Transverse colon (tissue), 4 donors: ENCODE results near the gene TMEM11. TPM values are rescaled to one million over a fixed set of nuclear protein-coding genes. Genes with fewer than 3 reads are reported as not detected.

Experiments used
- DNase-seq: peaks from one replicate; pipeline ENCODE4 v3.0.0-alpha.2; 2019
- H3K27ac ChIP-seq, 4 donors: fragments of 200-600 bp; sonication (generic); 2 replicates each; pipeline ENCODE4 v1.5.1; 2016 to 2018; ENCODE audit warnings: inconsistent platforms in 4 of 4
- H3K27me3 ChIP-seq: fragments of 200-600 bp; sonication (generic); 2 replicates; pipeline ENCODE4 v1.5.1; 2017; ENCODE audit warnings: inconsistent platforms
- H3K36me3 ChIP-seq, 4 donors: fragments of 200-600 bp; sonication (generic); 2 replicates each; pipeline ENCODE4 v1.5.1; 2017 to 2019; ENCODE audit warnings: inconsistent platforms in 4 of 4
- H3K4me1 ChIP-seq, 4 donors: fragments of 200-600 bp; sonication (generic); 2 replicates each; pipeline ENCODE4 v1.5.1; 2017 to 2020; ENCODE audit warnings: inconsistent platforms in 4 of 4
- H3K4me3 ChIP-seq, 4 donors: fragments of 200-600 bp; sonication (generic); 1 replicate in 1 of 4; 2 replicates in 3 of 4; pipeline versions ENCODE4 v1.5.1 to v1.6.1; 2017 to 2019; ENCODE audit warnings: inconsistent platforms in 4 of 4
- H3K9me3 ChIP-seq, 2 donors: fragments of 200-600 bp; sonication (generic); 2 replicates each; pipeline ENCODE4 v1.5.1; 2017 to 2019; ENCODE audit warnings: inconsistent platforms in 2 of 2
- CTCF ChIP-seq, 5 experiments: fragments of 200-600 bp in 3 of 5; fragments of 450-650 bp in 2 of 5; sonication (generic) in 3 of 5; IDR thresholded peaks; 1 replicate in 2 of 5; 2 replicates in 3 of 5; pipeline ENCODE4 v1.5.1; 2016 to 2017; ENCODE audit warnings: antibody characterized with exemption in 5 of 5, inconsistent platforms in 3 of 5, mild to moderate bottlenecking in 2 of 5, moderate library complexity in 1 of 5
- EP300 ChIP-seq: sonication (generic); formaldehyde crosslinking; IDR thresholded peaks from one replicate; pipeline ENCODE4 v1.6.1; 2017; ENCODE audit warnings: antibody characterized with exemption, low read depth
- POLR2A ChIP-seq: fragments of 450-650 bp; IDR thresholded peaks from one replicate; pipeline ENCODE4 v1.6.1; 2016; ENCODE audit warnings: antibody characterized with exemption, mild to moderate bottlenecking, moderate library complexity
- POLR2AphosphoS5 ChIP-seq, 3 donors: sonication (generic); formaldehyde crosslinking; IDR thresholded peaks; one replicate each; pipeline ENCODE4 v1.6.1; 2016; ENCODE audit warnings: antibody characterized with exemption in 3 of 3
- WGBS, 2 donors: methylation state at CpG; one replicate each; pipeline ENCODE4 v1.1.5; 2018; ENCODE audit warnings: low coverage in 1 of 2; 5-methylcytosine and 5-hydroxymethylcytosine counted together
- in situ Hi-C, 4 donors: fragments of 200-750 bp; cut with MboI; loops; one replicate each; pipeline versions ENCODE4 v1.15.0 to v1.15.1; 2017; ENCODE audit warnings: low sequenced_read_pairs in 3 of 4, low pct_ligation_motif_present in 1 of 4, low pct_unique_long_range_greater_than_20kb in 1 of 4
- intact Hi-C: fragments of 100-400 bp; cut with DNase I; formaldehyde crosslinking; loops from one replicate; pipeline ENCODE4 v1.15.1; 2023; ENCODE audit warnings: low total_unique reads
- total RNA-seq, 4 donors: library from RNA; depleted of rRNA; stranded (reverse); fragments of >200 nt; gene quantifications; one replicate each; pipeline ENCODE4 v1.1.0, GENCODE V29; 2016

The TMEM11 gene
- 10 to 100 TPM; 15.1 to 35.0 (median 24.5) TPM for total RNA-seq

GRCh38 chr17:21214015-21214776, at the start of gene TMEM11:
TMEM11 (minus strand) TSS chr17:21214161; CDS start chr17:21214152, 9 bp downstream.
- WGBS, 2 donors = 1% methylated on average over 52 of the region's 76 CpGs; no CpG with 5 or more reads in 1 of the 2 donors
- Histone ChIP-seq H3K27ac (peak within 1 kb of the TSS; percentile 90 to 96 (median 95)), H3K4me1 (peaks cover 36 to 62% (median 52%) of the 10 kb centered on the region in 4 donors), H3K36me3 (no peaks in the 10 kb centered on the region), H3K4me3 (peak within 1 kb of the TSS; percentile 78 to 97 (median 94)), H3K27me3 (no peaks in the 10 kb centered on the region), H3K9me3 (no peaks in the 10 kb centered on the region)
- intact Hi-C loops = no loop called here
- in situ Hi-C loops = loop anchor here in 2 of 4 donors (10.0 to 25.0 kb wide), 2 partner anchors 61 to 102 kb away; no protein-coding TSS in a partner anchor
- TF ChIP-seq CTCF (IDR thresholded peaks at IDR 0.05) = peak in 3 of 5 experiments; percentile 10 to 34 (median 15)
- TF ChIP-seq POLR2A = peak; percentile 87
- no peak for TF ChIP-seq EP300
- TF ChIP-seq POLR2AphosphoS5 (IDR thresholded peaks at IDR 0.05) = peak; percentile 82 to 91 (median 91)
- DNase-seq = peak; percentile 96

GRCh38 chr17:21263376-21263775, 49.4 kb upstream of the TMEM11 start:
- intact Hi-C loops = no loop called here
- H3K27me3 ChIP-seq = no peaks in the 10 kb centered on the region
- no peaks in the 10 kb centered on the region for H3K4me1 ChIP-seq
- no peak overlapping the region for H3K27ac ChIP-seq
- no peak overlapping the region for H3K4me3 ChIP-seq
- H3K9me3 ChIP-seq = no peaks in the 10 kb centered on the region
- 45 to 63% methylated on average over 3 to 6 of the region's 6 CpGs for WGBS, 2 donors
- no peak for TF ChIP-seq CTCF (IDR thresholded peaks at IDR 0.05)
- no peak for TF ChIP-seq POLR2A
- no peak for TF ChIP-seq EP300
- TF ChIP-seq POLR2AphosphoS5 (IDR thresholded peaks at IDR 0.05) = no peak
- in situ Hi-C loops = loop anchor here in 2 of 4 donors (10.0 to 25.0 kb wide), 2 partner anchors 139 to 249 kb away; partner anchors contain the start of gene DHRS7B (in 1 of the 2)
- DNase-seq = no peak
- H3K36me3 ChIP-seq = no peaks in the 10 kb centered on the region

- in situ Hi-C loops = loop anchor here in 2 of 4 donors (10.0 to 25.0 kb wide), 2 partner anchors 138 to 250 kb away; partner anchors contain the start of gene DHRS7B (in 1 of the 2)
- Histone ChIP-seq H3K36me3 (no peaks in the 10 kb centered on the region), H3K4me1 (no peaks in the 10 kb centered on the region), H3K27ac (no peak overlapping the region), H3K9me3 (no peaks in the 10 kb centered on the region), H3K4me3 (no peak overlapping the region), H3K27me3 (no peaks in the 10 kb centered on the region)
- intact Hi-C loops = no loop called here
- WGBS, 2 donors = 88 to 100% methylated on average over 2 to 12 of the region's 12 CpGs
- TF ChIP-seq POLR2A (no peak), EP300 (no peak)
- no peak for DNase-seq
These were observed 48.5 kb upstream of the TMEM11 start for GRCh38 chr17:21262259-21262993.

- H3K36me3 ChIP-seq = no peaks in the 10 kb centered on the region
- no peaks in the 10 kb centered on the region for H3K27me3 ChIP-seq
- 87 to 88% methylated on average over 6 to 7 of the region's 7 CpGs for WGBS, 2 donors
- TF ChIP-seq POLR2AphosphoS5 (IDR thresholded peaks at IDR 0.05) (no peak), EP300 (no peak), CTCF (IDR thresholded peaks at IDR 0.05) (no peak), POLR2A (no peak)
- H3K4me1 ChIP-seq = peaks cover 3 to 6% (median 5%) of the 10 kb centered on the region in 4 donors
- DNase-seq = no peak
- in situ Hi-C loops (loop anchor here in 1 of 4 donors (10.0 to 25.0 kb wide), 2 partner anchors 56 to 254 kb away; no protein-coding TSS in a partner anchor), intact Hi-C loops (no loop called here)
- no peak overlapping the region for H3K27ac ChIP-seq
- no peaks in the 10 kb centered on the region for H3K9me3 ChIP-seq
- no peak overlapping the region for H3K4me3 ChIP-seq
These were observed 44.6 kb upstream of the TMEM11 start for GRCh38 chr17:21258593-21258992.
